Forelimb muscle (tissue), 1 donor: ENCODE data around the gene PI3. TPM values are rescaled to one million over a fixed set of nuclear protein-coding genes. Genes with fewer than 3 reads are reported as not detected.

ENCODE experiments used
- DNase-seq: peaks from one replicate; pipeline ENCODE4 v3.0.0-alpha.2; 2013; ENCODE audit warnings: low read depth
- polyA plus RNA-seq: library from polyadenylated mRNA; unstranded; fragments of 120-200 nt; gene quantifications from one replicate; pipeline ENCODE4 v1.2.1, GENCODE V29; 2013; ENCODE audit not compliant: insufficient read length

Gene PI3
- polyA plus RNA-seq, 1 donor: not detected

DNA sequence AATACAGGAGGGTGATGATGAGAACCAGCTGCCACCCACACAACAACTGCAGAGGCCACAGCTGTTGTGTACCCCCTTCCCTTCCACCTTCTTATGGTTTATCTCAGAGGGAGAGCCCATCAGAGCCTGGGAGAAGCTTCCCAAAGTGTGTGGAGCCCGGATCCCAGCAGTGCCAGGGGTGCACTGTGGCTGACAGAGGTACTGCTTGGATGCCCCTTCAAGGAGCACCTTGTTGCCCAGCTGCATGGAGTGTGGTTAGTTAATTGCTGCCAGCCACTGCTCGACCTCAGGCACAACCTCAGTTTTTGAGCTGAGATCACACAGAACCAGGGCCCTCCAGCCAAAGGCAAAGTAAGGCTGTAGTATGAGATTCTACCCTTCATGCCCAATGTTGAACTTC lies 13.0 kb downstream of the PI3 start:
- no peak for DNase-seq

- DNase-seq: no peak
These were observed 14.4 kb downstream of the PI3 start for GRCh38 chr20:45189067-45189609.

GRCh38 chr20:45189861-45190260 lies 15.2 kb downstream of the PI3 start:
- no peak for DNase-seq

GRCh38 chr20:45191926-45192325 lies 17.2 kb downstream of the PI3 start:
- no peak for DNase-seq

GRCh38 chr20:45193331-45193730 lies 18.6 kb downstream of the PI3 start:
- DNase-seq: no peak

DNA sequence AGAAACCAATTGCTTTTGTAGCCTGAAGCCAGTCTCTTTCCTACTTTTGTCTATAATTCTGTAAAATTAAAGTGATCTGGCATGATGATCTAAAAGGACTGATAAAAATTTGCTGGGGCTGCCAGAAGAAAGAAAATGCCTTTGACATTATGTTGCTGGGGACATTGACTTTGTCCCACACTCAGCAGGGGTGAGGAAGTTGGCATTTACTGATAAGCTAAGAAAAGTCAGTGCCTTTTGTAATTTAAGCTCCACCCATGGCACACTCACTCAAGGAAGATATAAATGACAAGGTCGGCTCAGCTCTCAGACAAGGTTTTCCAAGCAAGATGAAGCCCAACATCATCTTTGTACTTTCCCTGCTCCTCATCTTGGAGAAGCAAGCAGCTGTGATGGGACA lies 32.0 kb downstream of the PI3 start, which contains the start of gene SEMG1:
SEMG1 (plus strand) TSS at position 309 of the 400 bp plus-strand sequence; CDS start at position 330, 21 bp downstream.
- no peak for DNase-seq

DNA sequence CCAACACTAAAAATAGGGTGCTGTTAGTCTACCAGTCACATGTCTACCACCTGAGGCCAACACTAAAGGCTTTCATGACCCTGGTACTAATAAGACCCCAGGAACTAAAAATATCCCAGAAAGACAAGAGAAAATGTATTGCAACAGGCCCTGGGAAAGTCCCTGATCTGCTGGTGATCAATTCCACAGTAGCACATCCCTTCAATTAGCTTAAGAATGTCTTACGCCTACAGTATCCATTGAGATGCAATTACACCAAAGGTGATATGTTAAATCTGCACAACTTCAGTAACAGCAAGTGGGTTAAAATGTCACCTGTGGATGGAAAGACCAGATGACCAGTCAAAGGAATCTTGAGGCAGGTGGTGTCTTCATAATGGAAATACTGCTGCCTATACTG lies 35.2 kb downstream of the PI3 start:
- DNase-seq: no peak

GRCh38 chr20:45211569-45212474 lies 37.1 kb downstream of the PI3 start:
- no peak for DNase-seq

DNA sequence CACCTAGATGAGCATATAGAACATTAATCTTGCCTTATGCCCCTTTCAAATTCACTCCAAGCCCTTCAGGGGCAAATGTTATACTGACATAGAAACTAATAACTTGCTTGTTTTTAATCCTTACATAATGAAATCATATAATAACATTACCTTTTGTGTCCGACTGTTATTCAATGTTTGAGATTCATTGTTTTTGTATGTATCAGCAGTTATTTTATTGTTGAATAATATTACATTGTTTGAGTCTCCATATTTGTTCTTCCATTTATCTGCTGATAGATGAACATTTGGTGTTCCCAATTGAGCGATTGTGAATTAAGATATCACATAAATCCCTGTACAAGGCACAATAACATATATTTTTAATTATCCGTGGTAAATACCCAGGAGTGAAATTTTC lies 38.1 kb downstream of the PI3 start:
- no peak for DNase-seq

GRCh38 chr20:45218124-45218523 lies 43.4 kb downstream of the PI3 start:
- DNase-seq: no peak

GRCh38 chr20:45218636-45219035 lies 43.9 kb downstream of the PI3 start:
- no peak for DNase-seq

GRCh38 chr20:45221076-45221475 lies 46.4 kb downstream of the PI3 start, which contains the start of gene SEMG2:
TSS of gene SEMG2 (plus strand) at chr20:45221373. CDS start at chr20:45221390, 17 bp downstream.
- DNase-seq: no peak

- no peak for DNase-seq
These were observed 48.4 kb downstream of the PI3 start for GRCh38 chr20:45223136-45223535.

Other genes with a start within 250 kb of the PI3 start
- gene TOMM34, start 214.5 kb upstream of the PI3 start, polyA plus RNA-seq: 13.3 TPM
- gene STK4, start 208.4 kb upstream of the PI3 start, polyA plus RNA-seq: 9.3 TPM
- gene KCNS1, start 73.8 kb upstream of the PI3 start, polyA plus RNA-seq: not detected
- not detected for gene WFDC5, start 59.7 kb upstream of the PI3 start, polyA plus RNA-seq
- not detected for gene WFDC12, start 50.4 kb upstream of the PI3 start, polyA plus RNA-seq
- gene SEMG1, start 32.1 kb downstream of the PI3 start, polyA plus RNA-seq: not detected
- not detected for gene SEMG2, start 46.5 kb downstream of the PI3 start, polyA plus RNA-seq
- not detected for gene SLPI, start 79.7 kb downstream of the PI3 start, polyA plus RNA-seq
- gene RBPJL, start 131.9 kb downstream of the PI3 start, polyA plus RNA-seq: not detected
- 0.57 TPM for gene MATN4, start 133.4 kb downstream of the PI3 start, polyA plus RNA-seq
- gene SDC4, start 173.5 kb downstream of the PI3 start, polyA plus RNA-seq: 8.5 TPM
- 14.2 TPM for gene SYS1, start 188.3 kb downstream of the PI3 start, polyA plus RNA-seq
- 0.68 TPM for gene TP53TG5, start 203.4 kb downstream of the PI3 start, polyA plus RNA-seq
- gene DBNDD2, start 233.4 kb downstream of the PI3 start, polyA plus RNA-seq: 30.5 TPM
- gene PIGT, start 241.2 kb downstream of the PI3 start, polyA plus RNA-seq: 70.1 TPM